GM19025 (cell line): ENCODE data around the gene OR13C5.
A peak's percentile ranks its signal among the peaks of the same experiment; 100 is the strongest.
"Not testable (repeated sequence)": the region's sequence is repeated elsewhere in the genome, so short reads cannot be mapped to it uniquely, and the experiment has no call there.

Experiments used
- ATAC-seq: cut with Tn5 transposase; IDR thresholded peaks from one replicate; pipeline ENCODE4 v1.9.1; 2021; ENCODE audit warnings: mild to moderate bottlenecking, low read depth, moderate library complexity; ENCODE audit not compliant: unreplicated experiment

The OR13C5 gene

GRCh38 chr9:104599313-104599712 lies at the start of gene OR13C5:
TSS of gene OR13C5 (minus strand) at chr9:104599413. CDS start at chr9:104599413, 0 bp downstream.
- not testable (repeated sequence) for ATAC-seq

- no peak for ATAC-seq
These were observed 36.2 kb upstream of the OR13C5 start for GRCh38 chr9:104635456-104635855.

DNA sequence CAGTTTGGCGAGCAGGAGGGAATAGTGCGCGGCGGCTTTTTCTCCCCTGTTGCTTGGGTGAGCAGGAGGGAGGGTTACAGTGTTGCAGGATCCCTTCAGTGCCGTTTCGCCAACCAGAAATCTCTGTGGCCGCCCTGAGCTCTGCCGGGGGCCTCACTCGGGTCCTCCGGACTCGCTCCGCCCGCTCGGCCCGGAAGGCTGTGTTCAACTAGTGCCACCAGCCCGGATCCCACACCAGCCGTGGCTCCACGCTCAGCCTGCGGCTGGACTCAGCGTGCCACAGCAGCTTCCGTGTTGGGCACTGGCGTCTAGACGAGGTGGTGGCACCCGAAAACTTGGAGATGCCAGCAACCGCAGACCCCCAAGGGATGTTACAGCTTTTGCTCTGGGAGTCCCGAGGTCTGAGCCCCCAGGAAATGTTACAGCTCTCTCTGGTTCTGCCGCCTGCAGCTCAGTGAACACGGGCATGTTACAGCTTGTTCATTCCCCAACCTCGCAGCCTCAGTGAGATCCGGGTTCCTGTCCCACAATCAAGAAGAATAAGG lies 34.8 kb upstream of the OR13C5 start:
- no peak for ATAC-seq

DNA sequence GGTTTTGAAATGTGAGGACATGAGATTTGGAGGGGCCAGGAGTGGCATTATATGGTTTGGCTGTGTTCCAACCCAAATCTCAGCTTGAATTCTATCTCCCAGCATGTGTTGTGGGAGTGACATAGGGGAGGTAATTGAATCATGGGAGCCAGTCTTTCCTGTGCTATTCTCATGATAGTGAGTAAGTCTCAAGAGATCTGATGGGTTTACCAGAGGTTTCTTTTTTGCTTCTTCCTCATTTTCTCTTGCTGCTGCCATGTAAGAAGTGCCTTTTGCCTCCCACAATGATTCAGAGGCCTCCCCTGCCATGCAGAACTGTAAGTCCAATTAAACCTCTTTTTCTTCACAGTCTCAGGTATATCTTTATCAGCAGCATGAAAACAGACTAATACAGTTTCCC lies 26.8 kb upstream of the OR13C5 start:
- not testable (repeated sequence) for ATAC-seq

DNA sequence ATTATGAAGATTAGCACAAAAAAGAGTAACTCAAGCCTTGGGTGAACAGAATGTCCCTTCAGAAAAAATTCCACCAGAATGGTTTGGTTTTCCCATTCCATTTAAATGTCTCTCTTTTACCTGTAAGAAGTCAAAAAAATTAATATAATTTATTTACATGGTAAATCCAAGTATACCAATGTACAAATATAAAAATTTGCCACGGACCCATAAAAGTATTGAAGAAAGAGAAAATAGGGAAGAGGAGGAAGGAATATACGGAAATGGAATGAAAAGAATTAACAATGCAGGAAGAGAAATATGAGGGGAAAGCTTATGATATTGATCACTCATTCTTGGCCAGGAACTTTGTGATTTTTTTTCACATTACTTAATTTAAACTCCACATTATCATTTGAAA lies 18.9 kb upstream of the OR13C5 start, which contains the start of gene OR13C9:
TSS of gene OR13C9 (minus strand) at position 101 of the 400 bp plus-strand sequence. CDS start at position 101, 0 bp downstream.
- no peak for ATAC-seq

GRCh38 chr9:104617418-104617817 lies 18.2 kb upstream of the OR13C5 start:
- ATAC-seq = no peak

DNA sequence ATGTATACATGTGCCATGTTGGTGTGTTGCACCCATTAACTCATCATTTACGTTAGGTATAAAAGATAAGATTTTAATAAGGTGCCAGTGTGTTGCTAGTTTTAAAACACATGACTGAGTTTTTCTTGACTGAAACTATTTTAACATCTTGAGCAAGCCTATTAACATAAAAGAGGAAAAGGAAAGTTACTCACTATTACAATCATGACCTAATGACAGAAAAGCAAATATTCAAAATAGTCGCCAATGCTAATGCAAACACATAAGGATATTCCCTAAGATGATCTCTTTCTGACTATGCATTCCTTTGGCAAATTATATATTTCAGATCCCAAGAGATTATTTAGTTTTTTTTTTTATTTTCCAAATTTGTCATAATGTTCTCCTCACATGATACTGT lies 12.0 kb upstream of the OR13C5 start:
- ATAC-seq = no peak

DNA sequence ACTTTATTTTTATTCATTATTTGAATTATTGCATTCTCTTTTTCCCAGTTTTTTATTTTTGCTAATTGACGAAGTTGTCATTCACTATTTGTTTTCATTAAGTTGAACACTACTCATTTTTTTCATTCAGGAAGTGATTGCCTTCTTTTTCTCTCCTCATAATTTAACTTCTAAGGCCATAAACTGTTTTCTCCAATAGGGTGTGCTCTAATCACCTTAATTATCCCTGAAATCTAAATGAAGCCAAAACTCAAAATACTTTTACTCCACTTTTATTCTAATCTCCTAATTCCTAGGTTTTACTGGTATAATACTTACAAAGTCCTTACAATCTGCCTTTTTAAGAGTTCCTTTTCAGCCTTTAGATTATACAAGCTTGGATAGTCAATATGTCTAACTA lies 9.1 kb upstream of the OR13C5 start:
- ATAC-seq = no peak

GRCh38 chr9:104606152-104606551 lies 6.9 kb upstream of the OR13C5 start:
- ATAC-seq = no peak

DNA sequence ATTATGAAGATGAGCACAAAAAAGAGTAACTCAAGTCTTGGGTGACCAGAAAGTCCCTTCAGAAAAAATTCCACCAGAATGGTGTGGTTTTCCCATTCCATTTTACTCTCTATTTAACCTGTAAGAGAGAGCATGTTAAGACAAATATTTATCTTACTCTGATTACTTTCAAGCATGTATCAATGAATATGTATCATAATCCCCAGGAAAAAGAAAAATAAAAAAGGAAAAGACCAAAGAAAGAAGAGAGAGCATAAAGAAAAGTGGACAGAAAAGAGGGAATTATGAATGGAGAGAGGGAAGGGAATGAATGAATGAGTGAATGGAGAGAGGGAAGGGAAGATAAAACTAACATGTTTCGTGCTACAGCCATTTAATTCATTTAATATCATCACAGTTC lies 6.3 kb upstream of the OR13C5 start, which contains the start of gene OR13C2:
TSS of gene OR13C2 (minus strand) at position 101 of the 400 bp plus-strand sequence. CDS start at position 101, 0 bp downstream.
- ATAC-seq = not testable (repeated sequence)

GRCh38 chr9:104604801-104605200 lies 5.6 kb upstream of the OR13C5 start:
- no peak for ATAC-seq

DNA sequence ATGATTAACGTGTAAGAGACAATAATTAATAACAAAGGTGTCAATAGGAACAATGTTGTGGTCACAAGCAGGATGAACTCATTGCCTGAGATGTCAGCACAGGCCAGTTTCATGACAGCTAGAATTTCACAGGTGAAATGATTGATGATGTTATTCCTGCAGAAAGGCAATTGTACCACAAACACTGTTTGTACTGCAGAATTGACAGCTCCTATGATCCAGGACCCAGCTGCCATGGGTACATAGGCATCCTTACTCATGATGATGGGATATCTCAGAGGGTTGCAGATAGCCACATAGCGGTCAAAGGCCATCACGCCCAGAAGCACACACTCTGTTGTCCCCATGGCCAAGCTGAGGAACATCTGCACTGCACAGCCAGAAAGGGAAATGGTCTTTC lies 464 bp downstream of the OR13C5 start:
- ATAC-seq = not testable (repeated sequence)

DNA sequence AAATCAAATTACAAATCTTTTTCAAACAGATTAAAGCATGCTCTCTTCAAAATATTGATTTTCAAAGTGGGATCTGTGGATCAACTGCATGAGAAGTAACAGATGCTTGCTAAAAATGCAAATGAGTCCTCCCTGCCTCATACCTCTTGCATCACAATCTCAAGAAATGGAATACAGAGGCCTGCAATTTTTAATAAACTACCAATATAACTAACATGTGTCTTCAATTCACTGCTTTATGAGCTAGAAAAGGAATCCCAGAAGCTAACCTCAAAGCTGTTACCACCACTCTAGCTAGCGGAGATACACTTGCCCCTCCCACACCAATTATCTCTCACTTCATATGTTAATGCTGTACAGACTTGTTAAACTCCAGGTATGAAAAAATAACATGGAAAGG lies 9.6 kb downstream of the OR13C5 start:
- no peak for ATAC-seq

GRCh38 chr9:104586496-104587180 lies 12.6 kb downstream of the OR13C5 start:
- ATAC-seq = no peak

DNA sequence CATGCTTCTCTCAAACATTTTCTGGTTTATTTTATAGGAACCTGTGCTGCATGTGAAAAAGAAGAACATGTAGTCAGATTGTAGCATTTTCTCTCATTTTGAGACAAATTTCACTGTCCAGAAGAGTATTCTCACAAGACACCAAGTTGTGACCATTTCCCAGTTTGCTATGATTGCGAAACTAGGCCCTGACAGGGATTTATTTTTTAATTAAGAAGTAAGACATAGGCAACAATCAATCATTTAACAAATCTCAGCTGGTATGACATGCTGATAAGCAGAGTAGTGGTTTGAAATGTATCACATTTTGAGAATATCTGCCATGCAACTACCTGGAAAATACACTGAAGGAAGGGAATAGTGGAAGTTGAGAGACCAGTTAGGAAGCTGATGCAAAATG lies 18.7 kb downstream of the OR13C5 start:
- no peak for ATAC-seq

DNA sequence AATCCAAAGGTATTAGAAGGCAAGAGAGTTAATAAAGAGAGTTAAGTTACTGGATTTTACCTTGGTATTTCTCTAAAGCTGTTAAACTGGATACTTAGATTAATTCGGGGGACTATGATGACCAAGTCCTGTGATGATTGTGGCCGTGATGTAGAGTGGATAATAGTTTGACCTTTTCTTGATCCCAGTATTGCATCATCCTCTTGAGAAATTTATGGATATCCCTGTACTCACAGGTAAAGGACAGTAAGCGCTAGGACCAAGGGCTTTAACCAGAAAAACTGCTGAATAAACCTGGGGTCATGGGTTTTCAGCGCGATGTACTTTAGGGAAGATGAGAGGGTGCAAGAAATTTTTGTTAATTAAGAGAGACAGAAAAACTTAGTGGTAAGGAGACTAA lies 21.9 kb downstream of the OR13C5 start:
- ATAC-seq = no peak

DNA sequence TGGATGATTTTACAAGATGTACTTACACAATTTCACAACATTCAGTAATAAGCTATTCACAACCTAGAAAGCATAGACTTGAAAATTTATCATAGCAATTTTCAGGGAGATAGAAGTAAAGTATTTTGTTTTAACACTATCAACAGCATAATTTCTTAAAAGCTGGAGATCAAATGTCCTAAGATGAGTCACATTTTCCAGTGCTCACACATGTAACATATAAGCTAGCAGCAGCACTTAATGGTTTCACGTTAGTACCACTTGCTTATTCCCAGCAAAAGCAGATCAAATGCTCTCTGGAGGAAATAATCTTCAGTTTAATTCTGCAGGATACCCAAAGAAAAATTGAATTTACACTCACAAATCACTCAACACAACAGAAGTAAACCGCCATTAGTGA lies 23.8 kb downstream of the OR13C5 start:
- no peak for ATAC-seq

DNA sequence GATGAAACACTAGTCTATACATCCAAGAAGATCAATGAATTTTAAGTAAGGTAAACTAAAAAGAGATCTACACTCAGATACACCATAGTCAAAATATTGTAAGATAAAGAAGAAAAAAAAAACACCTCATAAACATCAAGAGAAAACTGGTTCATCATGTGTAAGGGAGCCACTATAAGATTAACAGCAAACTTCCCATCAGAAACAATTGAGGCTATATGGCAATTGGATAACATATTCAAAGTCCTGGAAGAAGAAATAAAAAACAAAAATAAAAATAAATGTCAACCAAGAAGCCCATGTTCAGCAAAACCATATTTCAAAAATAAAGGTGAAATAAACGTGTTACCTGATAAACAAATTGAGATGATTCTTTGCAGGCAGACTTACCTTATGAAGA lies 26.6 kb downstream of the OR13C5 start:
- ATAC-seq = no peak

DNA sequence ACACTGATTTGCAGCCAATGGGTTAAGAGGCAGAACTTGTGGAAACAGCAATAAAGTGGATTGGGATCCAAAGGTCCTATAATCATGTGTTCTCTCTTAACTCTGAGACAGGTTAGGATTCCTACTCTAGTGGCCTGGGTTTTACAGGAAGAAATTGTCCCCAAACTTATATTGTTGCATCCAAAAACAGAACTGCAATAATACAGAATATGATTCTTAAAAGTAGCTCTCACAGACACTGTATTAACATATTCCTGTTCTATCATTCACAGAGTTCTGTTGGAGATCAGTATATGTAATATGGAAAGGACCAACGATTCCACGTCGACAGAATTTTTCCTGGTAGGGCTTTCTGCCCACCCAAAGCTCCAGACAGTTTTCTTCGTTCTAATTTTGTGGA lies 30.3 kb downstream of the OR13C5 start, which contains the start of gene OR13C8:
TSS of gene OR13C8 (plus strand) at position 301 of the 400 bp plus-strand sequence. CDS start at position 301, 0 bp downstream.
- no peak for ATAC-seq

DNA sequence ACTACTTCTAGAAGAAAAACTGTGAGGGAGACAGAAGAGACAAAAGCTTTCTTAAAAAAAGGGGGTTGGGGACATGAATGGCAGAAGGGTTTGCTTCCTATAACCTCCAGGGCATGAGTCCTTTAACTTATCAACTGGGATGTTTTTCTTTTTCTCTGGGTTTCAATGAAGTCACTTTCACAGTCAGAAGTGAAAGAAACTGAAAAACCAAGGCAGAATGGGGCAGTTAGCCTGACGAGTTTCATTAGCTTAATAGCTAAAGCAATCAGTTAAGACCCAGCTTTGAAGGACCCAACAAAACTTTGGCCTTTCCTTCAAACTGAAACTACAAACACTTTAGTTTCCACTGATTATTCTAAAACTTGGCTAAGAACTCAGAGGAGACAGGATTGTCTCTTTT lies 34.9 kb downstream of the OR13C5 start:
- ATAC-seq = no peak

- peak; percentile 65 for ATAC-seq
These were observed 42.2 kb downstream of the OR13C5 start for GRCh38 chr9:104556830-104557634.
